Measurements from ENCODE around the gene CEBPZ. TPM values are rescaled to one million over a fixed set of nuclear protein-coding genes. Genes with fewer than 3 reads are reported as not detected.
"Not testable (repeated sequence)": the region's sequence is repeated elsewhere in the genome, so short reads cannot be mapped to it uniquely, and the experiment has no call there.

The CEBPZ gene, protein sequence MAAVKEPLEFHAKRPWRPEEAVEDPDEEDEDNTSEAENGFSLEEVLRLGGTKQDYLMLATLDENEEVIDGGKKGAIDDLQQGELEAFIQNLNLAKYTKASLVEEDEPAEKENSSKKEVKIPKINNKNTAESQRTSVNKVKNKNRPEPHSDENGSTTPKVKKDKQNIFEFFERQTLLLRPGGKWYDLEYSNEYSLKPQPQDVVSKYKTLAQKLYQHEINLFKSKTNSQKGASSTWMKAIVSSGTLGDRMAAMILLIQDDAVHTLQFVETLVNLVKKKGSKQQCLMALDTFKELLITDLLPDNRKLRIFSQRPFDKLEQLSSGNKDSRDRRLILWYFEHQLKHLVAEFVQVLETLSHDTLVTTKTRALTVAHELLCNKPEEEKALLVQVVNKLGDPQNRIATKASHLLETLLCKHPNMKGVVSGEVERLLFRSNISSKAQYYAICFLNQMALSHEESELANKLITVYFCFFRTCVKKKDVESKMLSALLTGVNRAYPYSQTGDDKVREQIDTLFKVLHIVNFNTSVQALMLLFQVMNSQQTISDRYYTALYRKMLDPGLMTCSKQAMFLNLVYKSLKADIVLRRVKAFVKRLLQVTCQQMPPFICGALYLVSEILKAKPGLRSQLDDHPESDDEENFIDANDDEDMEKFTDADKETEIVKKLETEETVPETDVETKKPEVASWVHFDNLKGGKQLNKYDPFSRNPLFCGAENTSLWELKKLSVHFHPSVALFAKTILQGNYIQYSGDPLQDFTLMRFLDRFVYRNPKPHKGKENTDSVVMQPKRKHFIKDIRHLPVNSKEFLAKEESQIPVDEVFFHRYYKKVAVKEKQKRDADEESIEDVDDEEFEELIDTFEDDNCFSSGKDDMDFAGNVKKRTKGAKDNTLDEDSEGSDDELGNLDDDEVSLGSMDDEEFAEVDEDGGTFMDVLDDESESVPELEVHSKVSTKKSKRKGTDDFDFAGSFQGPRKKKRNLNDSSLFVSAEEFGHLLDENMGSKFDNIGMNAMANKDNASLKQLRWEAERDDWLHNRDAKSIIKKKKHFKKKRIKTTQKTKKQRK
- total RNA-seq (2014; rRNA removed; shearing (Covaris generic)) = 62.1 and 89.8 TPM in 2 replicates

GRCh38 chr2:37231241-37232130, at the start of gene CEBPZ, which contains the start of gene NDUFAF7:
Gene CEBPZ (minus strand): TSS chr2:37231596. CDS start chr2:37231567, 29 bp downstream.
Gene NDUFAF7 (plus strand): TSS chr2:37231658. CDS start chr2:37231706, 48 bp downstream.
- DNase-seq (ENCODE audit: low spot score) = peak; percentile 92

DNA sequence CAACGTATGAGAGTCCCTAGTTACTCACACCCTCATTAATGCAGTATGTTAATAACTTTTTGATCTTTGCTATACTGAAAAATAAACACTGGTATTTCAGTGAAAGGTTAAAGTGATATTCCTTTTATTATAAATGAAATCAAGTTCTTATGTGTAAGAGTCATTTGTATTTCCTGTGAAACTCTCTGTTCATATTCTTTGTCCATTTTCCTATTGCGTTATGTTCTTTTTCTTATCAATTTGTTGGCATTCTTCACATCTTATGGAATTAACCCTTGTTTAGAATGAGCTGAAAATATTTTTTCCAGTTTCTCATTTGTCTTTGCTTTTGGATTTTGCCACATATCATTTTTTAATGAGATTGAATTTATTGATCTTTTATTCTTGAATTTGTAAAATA, 44.9 kb upstream of the CEBPZ start:
- no peak for DNase-seq (ENCODE audit: low spot score)

DNA sequence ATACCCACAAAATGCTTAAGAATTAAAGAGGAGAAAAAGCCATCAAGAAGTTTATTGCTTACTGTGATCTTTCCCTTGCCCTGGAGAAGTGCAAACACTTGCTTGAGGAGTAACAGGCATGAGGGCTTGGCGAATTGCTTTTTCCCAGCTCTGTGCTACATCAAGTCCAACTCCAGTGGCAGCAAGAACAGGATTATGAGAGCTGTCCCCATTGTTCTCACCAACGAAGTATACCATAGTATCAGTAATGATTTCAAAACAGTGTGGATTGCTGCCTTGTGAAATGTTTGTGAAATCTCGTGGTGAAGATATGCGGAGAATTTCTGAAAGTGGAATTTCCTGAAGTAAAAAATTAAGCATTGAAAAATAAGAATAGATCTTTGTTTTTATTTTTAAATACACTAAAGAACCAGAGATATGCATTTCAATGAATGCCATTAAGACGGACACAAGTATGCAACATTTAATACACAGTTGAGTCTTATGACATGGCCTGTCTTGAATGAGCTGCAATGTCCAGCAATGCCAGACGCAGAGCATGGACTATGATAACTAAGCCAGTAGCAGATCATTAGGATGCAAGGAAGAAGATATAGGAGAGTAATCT, 43.1 kb upstream of the CEBPZ start:
- no peak for DNase-seq (ENCODE audit: low spot score)

- no peak for DNase-seq (ENCODE audit: low spot score)
Measured at GRCh38 chr2:37271376-37272067, 40.1 kb upstream of the CEBPZ start.

- no peak for DNase-seq (ENCODE audit: low spot score)
Measured at GRCh38 chr2:37268111-37268510, 36.7 kb upstream of the CEBPZ start.

GRCh38 chr2:37267685-37268084, 36.3 kb upstream of the CEBPZ start:
- no peak for DNase-seq (ENCODE audit: low spot score)

DNA sequence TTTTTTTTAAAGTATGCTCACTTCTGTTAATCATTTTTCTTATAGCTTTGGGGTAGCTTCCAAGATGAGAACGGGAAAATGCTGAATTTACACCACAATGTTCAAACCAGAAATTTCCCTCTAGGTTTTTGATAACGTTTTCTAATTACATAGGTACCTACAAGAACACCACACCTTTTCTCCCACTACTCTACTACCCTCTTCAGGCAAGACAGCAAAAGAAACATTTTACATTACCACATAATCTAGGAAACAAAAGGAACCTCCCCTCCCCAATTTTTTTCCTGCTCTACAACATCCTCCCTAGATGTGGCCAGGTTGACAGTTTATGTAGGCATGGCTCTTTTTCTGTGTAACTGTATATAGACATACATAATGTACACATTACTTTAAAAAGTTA, 32.4 kb upstream of the CEBPZ start:
- DNase-seq (ENCODE audit: low spot score) = no peak

GRCh38 chr2:37262522-37262921, 31.1 kb upstream of the CEBPZ start:
- no peak for DNase-seq (ENCODE audit: low spot score)

DNA sequence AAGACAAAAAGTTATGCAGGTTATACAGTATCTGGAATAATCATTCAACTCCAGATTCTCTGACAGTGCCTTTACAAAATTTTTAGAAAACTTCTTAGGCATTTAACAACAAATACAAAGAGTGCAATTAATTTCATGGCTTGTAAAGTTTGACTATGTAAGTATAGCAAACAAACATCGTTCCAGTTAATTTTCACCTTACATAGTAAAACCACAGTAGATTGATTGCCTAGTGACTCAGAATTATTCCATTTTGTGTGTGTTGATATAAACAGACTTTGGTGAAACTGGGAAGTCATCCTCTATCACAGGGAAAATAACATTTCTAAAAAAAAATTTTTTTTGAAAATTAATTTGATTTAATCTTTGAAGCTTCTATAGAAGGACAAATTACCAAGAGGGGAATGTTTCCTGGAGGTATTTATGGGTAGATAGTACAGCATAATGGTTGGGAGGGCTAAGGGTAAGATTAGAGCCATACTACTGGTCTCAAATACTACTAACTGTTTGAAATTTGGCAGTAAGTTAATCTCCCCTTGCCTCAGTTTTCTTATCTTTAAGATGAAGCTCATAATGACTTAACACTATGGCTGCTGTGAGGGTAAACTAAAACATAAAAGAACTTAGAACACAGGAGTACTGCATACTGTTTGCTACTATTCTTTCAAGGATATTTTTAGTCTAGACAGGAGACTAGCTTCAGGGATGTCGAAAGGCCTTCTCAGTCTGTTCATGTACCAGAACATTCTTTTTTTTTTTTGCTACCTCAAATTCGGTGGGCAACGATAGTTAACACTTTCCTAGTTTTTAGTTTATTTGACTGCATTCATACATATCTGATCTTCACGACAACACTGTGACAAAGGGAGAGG, 19.7 kb upstream of the CEBPZ start:
- DNase-seq (ENCODE audit: low spot score) = no peak

DNA sequence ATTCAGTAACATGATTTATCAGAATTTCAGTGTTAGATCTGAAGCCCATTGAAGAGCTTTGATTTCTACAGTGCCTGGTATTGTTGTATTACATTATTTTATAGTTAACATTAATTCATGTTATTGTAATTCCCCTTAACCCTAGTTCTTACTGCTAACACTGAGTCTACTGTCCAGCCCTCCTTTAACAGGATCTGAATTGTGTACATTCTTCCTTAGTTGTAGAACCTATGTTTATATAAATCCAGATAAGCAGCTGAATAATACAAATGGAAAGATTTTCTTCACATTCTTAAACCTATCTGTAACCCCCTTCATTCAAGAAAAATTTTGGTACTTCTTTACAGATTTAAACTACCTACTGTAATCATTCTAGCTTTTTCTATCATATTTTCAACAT, 14.8 kb upstream of the CEBPZ start:
- no peak for DNase-seq (ENCODE audit: low spot score)

DNA sequence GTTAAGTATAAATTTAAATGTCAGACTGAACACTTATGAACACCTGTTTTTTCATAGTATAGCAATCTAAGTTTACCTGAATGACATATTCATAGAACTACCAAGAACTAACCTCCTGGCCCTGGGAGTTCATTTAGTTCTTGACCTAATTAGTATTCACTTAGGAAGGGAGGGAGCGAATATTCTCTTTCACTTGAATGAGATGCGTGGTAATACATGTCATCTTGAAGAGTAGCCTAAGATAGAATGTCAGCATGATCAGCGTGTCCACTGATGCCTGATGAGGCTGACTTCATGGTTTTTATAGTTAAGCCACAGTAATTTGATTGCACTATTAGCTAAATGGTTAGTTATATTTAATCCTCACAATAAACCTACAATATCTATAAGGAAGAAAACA, 13.4 kb upstream of the CEBPZ start:
- DNase-seq (ENCODE audit: low spot score) = no peak

DNA sequence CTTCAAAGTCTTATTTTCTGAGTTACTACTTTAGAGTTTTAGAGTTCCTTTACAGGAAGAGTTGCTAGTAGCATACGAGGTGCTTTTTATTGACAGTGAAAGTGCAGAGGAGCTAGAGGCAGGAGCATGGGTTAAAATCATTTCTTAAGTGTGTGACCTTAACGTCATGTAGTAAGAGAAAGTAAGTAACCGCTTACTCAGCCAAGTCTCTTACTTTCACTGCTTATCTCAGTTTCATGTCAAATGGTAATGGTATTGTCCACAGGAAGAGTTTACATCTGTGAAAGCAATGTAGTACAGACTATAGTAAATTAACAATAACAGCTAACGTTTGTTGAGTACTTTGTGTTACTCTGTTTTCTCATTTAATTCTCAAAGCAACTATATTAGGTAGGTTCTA, 12.6 kb upstream of the CEBPZ start:
- no peak for DNase-seq (ENCODE audit: low spot score)

DNA sequence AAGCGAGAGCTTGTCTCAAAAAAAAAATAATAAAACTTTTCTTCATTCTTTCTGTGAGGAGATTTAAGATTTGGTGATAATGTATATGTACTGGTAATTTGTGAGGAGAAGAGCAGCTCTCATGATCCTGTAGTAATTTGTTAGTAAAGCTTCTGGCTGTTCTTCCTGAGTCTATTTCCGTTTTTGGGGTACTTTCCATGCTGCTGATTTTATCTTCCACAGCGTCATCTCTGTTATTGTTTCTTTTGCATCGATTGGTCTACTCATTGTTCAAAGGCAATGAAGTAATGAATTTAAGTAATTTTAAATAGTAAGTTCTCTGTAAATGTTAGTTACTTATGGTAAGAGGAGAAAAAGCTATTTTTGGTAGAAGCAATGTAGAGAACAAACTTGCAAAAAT, 12.0 kb upstream of the CEBPZ start:
- no peak for DNase-seq (ENCODE audit: low spot score)

DNA sequence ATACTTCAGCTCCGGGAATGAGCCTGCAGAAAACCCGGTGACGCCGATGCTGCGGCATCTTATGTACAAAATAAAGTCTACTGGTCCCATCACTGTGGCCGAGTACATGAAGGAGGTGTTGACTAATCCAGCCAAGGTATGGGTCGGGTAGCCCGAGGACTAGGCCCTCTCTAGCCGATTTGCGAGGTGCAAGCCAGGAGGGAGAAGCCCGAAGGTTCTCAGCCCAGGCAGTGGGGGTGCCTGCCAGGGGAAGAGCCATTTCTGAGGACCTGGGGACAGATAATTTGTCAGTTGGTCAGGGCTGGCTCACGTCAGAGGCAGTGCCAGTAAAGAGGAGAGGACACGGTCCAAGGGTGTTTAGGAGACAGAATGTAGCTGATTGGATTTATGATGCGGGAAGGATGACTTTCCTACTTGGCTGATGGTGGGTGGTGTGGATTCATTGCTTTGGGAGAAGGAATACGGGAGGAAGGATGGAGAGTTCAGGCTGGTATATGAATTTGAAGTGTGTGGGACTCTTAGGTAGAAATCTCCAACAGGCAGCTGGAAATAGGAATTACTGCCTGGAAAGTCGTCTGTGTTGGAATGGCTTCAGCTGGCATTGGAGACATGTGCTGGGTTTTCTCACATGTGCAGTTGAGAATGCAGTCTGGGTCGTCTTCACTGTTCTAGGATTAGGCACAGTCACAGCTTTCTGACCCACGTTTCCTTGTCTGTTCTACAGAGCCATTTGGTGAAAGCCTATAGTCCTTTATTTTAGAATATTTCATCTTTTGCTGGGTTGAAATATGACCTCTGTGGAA, 936 bp upstream of the CEBPZ start:
- peak; percentile 46 for DNase-seq (ENCODE audit: low spot score)

GRCh38 chr2:37230581-37230980, 815 bp downstream of the CEBPZ start:
- DNase-seq (ENCODE audit: low spot score) = peak; percentile 29

DNA sequence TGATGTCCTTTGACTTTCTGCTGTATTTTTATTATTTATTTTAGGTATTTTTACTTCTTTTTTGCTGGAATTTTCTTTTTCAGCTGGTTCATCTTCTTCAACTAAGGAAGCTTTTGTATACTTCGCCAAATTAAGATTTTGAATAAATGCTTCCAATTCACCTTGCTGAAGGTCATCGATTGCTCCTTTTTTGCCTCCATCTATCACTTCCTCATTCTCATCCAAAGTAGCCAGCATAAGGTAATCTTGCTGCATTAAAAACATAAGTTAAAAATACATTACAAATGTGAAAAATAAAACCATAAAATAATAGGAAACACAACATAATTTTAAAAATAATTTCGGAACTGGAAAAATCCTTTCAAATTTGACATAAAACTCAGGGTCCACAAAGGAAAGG, 2.6 kb downstream of the CEBPZ start:
- no peak for DNase-seq (ENCODE audit: low spot score)

DNA sequence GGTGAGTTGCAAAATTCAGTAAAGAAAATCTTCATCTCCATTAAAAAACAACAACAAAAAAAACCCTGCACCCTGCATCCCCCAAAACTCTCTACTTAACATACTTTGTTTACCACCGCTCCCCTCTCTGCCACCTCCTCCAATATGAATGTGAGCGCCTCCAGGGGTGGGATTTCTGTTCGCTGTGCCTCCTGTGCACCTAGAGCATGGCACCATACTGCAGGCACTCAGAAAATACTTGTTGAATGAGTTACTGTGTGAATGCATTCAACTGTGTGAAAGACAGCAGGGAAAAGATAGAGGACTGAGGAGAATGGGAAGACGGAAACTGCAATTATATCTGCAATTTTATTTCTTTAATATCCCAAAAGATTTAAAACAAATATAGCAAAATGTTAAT, 4.5 kb downstream of the CEBPZ start:
- DNase-seq (ENCODE audit: low spot score) = no peak

- DNase-seq (ENCODE audit: low spot score) = not testable (repeated sequence)
Measured at GRCh38 chr2:37225129-37225528, 6.3 kb downstream of the CEBPZ start.

Measured in A172 (cell line).